H9 (cell line): ENCODE data around the gene RUNX2. TPM values are rescaled to one million over a fixed set of nuclear protein-coding genes. Genes with fewer than 3 reads are reported as not detected.

Experiments
- DNase-seq: peaks from one replicate; pipeline ENCODE4 v3.0.0-alpha.2; 2017
- H2AFZ ChIP-seq: one replicate; pipeline ENCODE4 v1.6.1; 2013; ENCODE audit warnings: mild to moderate bottlenecking, low read length, control low read depth, moderate library complexity
- H2AK5ac ChIP-seq: 2 replicates; pipeline ENCODE4 v1.6.1; 2013; ENCODE audit warnings: low read length, control low read depth, mixed read lengths; ENCODE audit not compliant: insufficient read length
- H2BK120ac ChIP-seq: one replicate; pipeline ENCODE4 v1.6.1; 2013; ENCODE audit warnings: low read depth, mild to moderate bottlenecking, low read length, control low read depth, inconsistent platforms; ENCODE audit not compliant: poor library complexity, severe bottlenecking
- H2BK12ac ChIP-seq: 2 replicates; pipeline ENCODE4 v1.6.1; 2013; ENCODE audit warnings: low read length, control low read depth, mixed read lengths, low read depth; ENCODE audit not compliant: insufficient read length
- H2BK15ac ChIP-seq: 2 replicates; pipeline ENCODE4 v1.6.1; 2013; ENCODE audit warnings: low read depth, low read length, control low read depth
- H2BK20ac ChIP-seq: one replicate; pipeline ENCODE4 v1.6.1; 2013; ENCODE audit warnings: low read depth, mild to moderate bottlenecking, low read length, control low read depth, inconsistent platforms; ENCODE audit not compliant: poor library complexity, severe bottlenecking
- H2BK5ac ChIP-seq: 2 replicates; pipeline ENCODE4 v1.6.1; 2013; ENCODE audit warnings: low read length, control low read depth, mixed read lengths; ENCODE audit not compliant: insufficient read length
- H3K14ac ChIP-seq: 2 replicates; pipeline ENCODE4 v1.6.1; 2013; ENCODE audit warnings: low read length, control low read depth; ENCODE audit not compliant: insufficient read depth
- H3K18ac ChIP-seq: 2 replicates; pipeline ENCODE4 v1.6.1; 2013; ENCODE audit warnings: low read depth, mild to moderate bottlenecking, mixed read lengths, low read length, control low read depth; ENCODE audit not compliant: insufficient read length
- H3K23ac ChIP-seq: 2 replicates; pipeline ENCODE4 v1.6.1; 2013; ENCODE audit warnings: low read length, control low read depth, mixed read lengths, low read depth; ENCODE audit not compliant: insufficient read length
- H3K23me2 ChIP-seq: 2 replicates; pipeline ENCODE4 v1.6.1; 2013; ENCODE audit warnings: low read depth, mild to moderate bottlenecking, mixed read lengths, low read length, control low read depth; ENCODE audit not compliant: insufficient read length, poor library complexity, severe bottlenecking
- H3K27ac ChIP-seq: 2 replicates; pipeline ENCODE4 v1.5.1; 2013; ENCODE audit warnings: low read length, control low read depth, mixed read lengths, low read depth; ENCODE audit not compliant: insufficient read length
- H3K27me3 ChIP-seq: 2 replicates; pipeline ENCODE4 v1.6.1; 2013; ENCODE audit warnings: low read length, control low read depth, inconsistent platforms; ENCODE audit not compliant: insufficient read depth
- H3K4ac ChIP-seq: 2 replicates; pipeline ENCODE4 v1.6.1; 2013; ENCODE audit warnings: low read depth, mild to moderate bottlenecking, control low read depth, inconsistent platforms, low read length, moderate library complexity
- H3K4me1 ChIP-seq: 2 replicates; pipeline ENCODE4 v1.6.1; 2013; ENCODE audit warnings: low read length, control low read depth, inconsistent platforms; ENCODE audit not compliant: insufficient read depth
- H3K4me2 ChIP-seq: 2 replicates; pipeline ENCODE4 v1.6.1; 2013; ENCODE audit warnings: low read length, control low read depth, mixed read lengths; ENCODE audit not compliant: insufficient read length, insufficient read depth
- H3K56ac ChIP-seq: 2 replicates; pipeline ENCODE4 v1.6.1; 2013; ENCODE audit warnings: low read depth, mild to moderate bottlenecking, mixed read lengths, low read length, control low read depth; ENCODE audit not compliant: insufficient read length
- H3K79me1 ChIP-seq: 2 replicates; pipeline ENCODE4 v1.6.1; 2013; ENCODE audit warnings: low read depth, mild to moderate bottlenecking, moderate library complexity, low read length, control low read depth, inconsistent platforms; ENCODE audit not compliant: insufficient read depth, poor library complexity, severe bottlenecking
- H3K79me2 ChIP-seq: 2 replicates; pipeline ENCODE4 v1.6.1; 2013; ENCODE audit warnings: low read length, control low read depth, inconsistent platforms; ENCODE audit not compliant: insufficient read depth
- H3K9ac ChIP-seq: 2 replicates; pipeline ENCODE4 v1.6.1; 2013; ENCODE audit warnings: low read length, control low read depth, mixed read lengths; ENCODE audit not compliant: insufficient read length; ENCODE audit errors: extremely low read depth
- H3K9me3 ChIP-seq: one replicate; pipeline ENCODE4 v1.6.1; 2013; ENCODE audit warnings: low read depth, low read length, inconsistent platforms; ENCODE audit not compliant: control insufficient read depth
- H3T11ph ChIP-seq: one replicate; pipeline ENCODE4 v1.6.1; 2013; ENCODE audit warnings: mild to moderate bottlenecking, low read length, control low read depth, inconsistent platforms
- H4K20me1 ChIP-seq: one replicate; pipeline ENCODE4 v1.6.1; 2013; ENCODE audit not compliant: control insufficient read depth, insufficient read length, insufficient read depth
- H4K5ac ChIP-seq: 2 replicates; pipeline ENCODE4 v1.6.1; 2013; ENCODE audit warnings: low read depth, mild to moderate bottlenecking, mixed read lengths, low read length, control low read depth; ENCODE audit not compliant: insufficient read length
- H4K8ac ChIP-seq: replicated peaks from 2 replicates; pipeline ENCODE4 v1.6.1; 2013; ENCODE audit warnings: low read length, control low read depth, mixed read lengths, low read depth; ENCODE audit not compliant: insufficient read length
- H4K91ac ChIP-seq: 2 replicates; pipeline ENCODE4 v1.6.1; 2013; ENCODE audit warnings: low read depth, mild to moderate bottlenecking, moderate library complexity, mixed read lengths, low read length, control low read depth; ENCODE audit not compliant: insufficient read length
- H3K27ac Mint-ChIP-seq, 3 experiments: 2 replicates in 2 of 3; 3 replicates in 1 of 3; pipeline ENCODE4 v1.8.0; 2020 to 2021; ENCODE audit warnings: mixed read lengths in 3 of 3, mild to moderate bottlenecking in 1 of 3, moderate library complexity in 1 of 3
- H3K27me3 Mint-ChIP-seq: 2 replicates; pipeline ENCODE4 v1.8.0; 2021; ENCODE audit warnings: low read depth, mild to moderate bottlenecking, moderate library complexity, mixed read lengths
- H3K36me3 Mint-ChIP-seq, 3 experiments: 2 replicates in 2 of 3; 3 replicates in 1 of 3; pipeline ENCODE4 v1.8.0; 2020 to 2021; ENCODE audit warnings: low read depth in 3 of 3, mixed read lengths in 3 of 3; ENCODE audit not compliant: insufficient read depth in 1 of 3
- H3K4me1 Mint-ChIP-seq, 2 experiments: 2 replicates each; pipeline ENCODE4 v1.8.0; 2020; ENCODE audit warnings: mixed read lengths in 2 of 2
- H3K4me3 Mint-ChIP-seq, 2 experiments: 2 replicates in 1 of 2; 3 replicates in 1 of 2; pipeline ENCODE4 v1.8.0; 2020 to 2021; ENCODE audit warnings: mild to moderate bottlenecking in 2 of 2, mixed read lengths in 2 of 2, moderate library complexity in 1 of 2
- H3K9me3 Mint-ChIP-seq, 2 experiments: 2 replicates in 1 of 2; 3 replicates in 1 of 2; pipeline ENCODE4 v1.8.0; 2020; ENCODE audit warnings: mild to moderate bottlenecking in 2 of 2, mixed read lengths in 2 of 2, moderate library complexity in 1 of 2
- CTCF ChIP-seq: fragments of 200-600 bp; sonication (generic); conservative IDR thresholded peaks from 3 replicates; pipeline ENCODE4 v1.8.0; 2021; ENCODE audit warnings: antibody characterized with exemption, mild to moderate bottlenecking
- WGBS: extraction: QIAGEN DNeasy Blood & Tissue Kit; methylation state at CpG from one replicate; pipeline ENCODE4 v1.1.7; 2013; ENCODE audit warnings: missing lambda C conversion rate, low lambda C conversion rate, mixed read lengths; ENCODE audit not compliant: insufficient read length; ENCODE audit errors: extremely low coverage; 5-methylcytosine and 5-hydroxymethylcytosine counted together
- total RNA-seq: library from RNA; stranded (reverse); gene quantifications from 2 replicates; pipeline ENCODE4 v1.2.1, GENCODE V29; 2021

RUNX2 gene
- total RNA-seq, 1 experiment from 2014 or later, result 0.15 TPM

DNA sequence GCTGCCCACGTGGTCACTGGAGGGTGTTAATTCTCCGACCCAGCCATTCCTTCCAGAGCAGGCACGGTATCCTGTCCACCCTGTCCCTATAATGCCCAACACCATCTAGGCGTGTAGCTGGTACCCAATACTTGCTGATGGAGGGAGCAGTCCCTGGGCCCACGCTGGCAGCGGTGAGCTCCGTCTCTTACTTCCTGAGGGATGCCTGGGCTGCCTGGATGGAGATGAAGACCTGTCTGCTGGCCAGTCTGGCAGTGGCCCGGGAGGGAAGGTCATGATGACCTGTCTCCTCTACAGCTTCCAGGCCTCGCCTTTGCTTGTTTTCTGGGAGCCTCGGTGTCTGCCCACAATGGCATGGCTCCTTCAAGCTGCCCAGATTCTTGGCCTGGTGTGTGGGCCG lies 347.5 kb downstream of the RUNX2 start:
- H3K9me3 Mint-ChIP-seq, result peaks cover 7 to 8% of the 10 kb centered on the region in 2 experiments; a peak in 3 of 5 replicates

More for the DNA sequence above, 347.5 kb downstream of the RUNX2 start:
- Histone ChIP-seq H4K5ac (no peak overlapping the region), H3K27ac (no peak overlapping the region), H3K4ac (no peak overlapping the region), H3K4me2 (peak overlapping the region; percentile 17), H2BK20ac (no peak overlapping the region), H3K18ac (no peak overlapping the region), H4K91ac (no peak overlapping the region), H3K9me3 (no peaks in the 10 kb centered on the region), H2AFZ (no peak overlapping the region), H2BK15ac (no peak overlapping the region), H4K20me1 (no peaks in the 10 kb centered on the region), H3T11ph (no peak overlapping the region), H3K27me3 (no peaks in the 10 kb centered on the region), H2BK12ac (no peak overlapping the region), H2BK5ac (no peak overlapping the region), H2BK120ac (no peak overlapping the region), H4K8ac (no peak overlapping the region), H3K4me1 (peaks cover 4% of the 10 kb centered on the region; the same call in 1 of the 2 replicates), H3K23me2 (no peaks in the 10 kb centered on the region), H3K14ac (no peak overlapping the region), H3K9ac (no peak overlapping the region), H3K56ac (no peak overlapping the region), H2AK5ac (no peak overlapping the region), H3K23ac (no peak overlapping the region), H3K79me2 (no peaks in the 10 kb centered on the region), H3K79me1 (no peaks in the 10 kb centered on the region)
- no peak for DNase-seq
- WGBS, result no CpG with 5 or more reads among the region's 11 CpGs
- TF ChIP-seq CTCF, result no peak
- Mint-ChIP-seq H3K27me3 (peaks cover 13% of the 10 kb centered on the region), H3K27ac (no peak overlapping the region), H3K4me3 (peak overlapping the region; percentile 73; a peak in 4 of 5 replicates), H3K4me1 (peaks cover 7 to 8% of the 10 kb centered on the region in 2 experiments), H3K36me3 (peaks cover 0 to 6% (median 0%) of the 10 kb centered on the region in 3 experiments; a peak in 2 of 7 replicates)
